ENCODE data around the gene EIF4G3. TPM values are rescaled to one million over a fixed set of nuclear protein-coding genes. Genes with fewer than 3 reads are reported as not detected.

Gene EIF4G3
- polyA plus RNA-seq, 1 donor (not counting 4 experiments of a cell fraction or from before 2014, with no cell fraction given), result 44.6 TPM

GRCh38 chr1:20936621-20937020, 240.1 kb downstream of the EIF4G3 start:
- Histone ChIP-seq H4K20me1 (ENCODE audit: control insufficient read depth, extremely low read depth, insufficient read depth, low read length) (no peaks in the 10 kb centered on the region), H3K9me3 (ENCODE audit: control insufficient read depth, low read depth, low read length) (no peaks in the 10 kb centered on the region), H2AFZ (ENCODE audit: control insufficient read depth, low read length) (no peak overlapping the region), H3K4me1 (ENCODE audit: control insufficient read depth, extremely low read depth, insufficient read depth, low read length) (no peaks in the 10 kb centered on the region), H3K9me1 (ENCODE audit: control insufficient read depth, extremely low read depth, insufficient read depth, low read length) (peaks cover 2% of the 10 kb centered on the region), H3K27me3 (ENCODE audit: control insufficient read depth, extremely low read depth, insufficient read depth, low read length) (no peaks in the 10 kb centered on the region), H3K4me2 (ENCODE audit: control insufficient read depth, extremely low read depth, insufficient read depth, low read depth, low read length) (no peak overlapping the region), H3K36me3 (ENCODE audit: control insufficient read depth in 2 of 2, extremely low read depth in 1 of 2, insufficient read depth in 2 of 2, low read length in 2 of 2) (peaks cover 1 to 3% of the 10 kb centered on the region in 2 experiments), H3K4me3 (ENCODE audit: control insufficient read depth in 2 of 3, extremely low read depth in 1 of 3, insufficient read depth in 2 of 3, low read depth in 1 of 3, low read length in 3 of 3) (no peak overlapping the region), H3K27ac (ENCODE audit: control insufficient read depth, insufficient read depth, low read length) (no peak overlapping the region), H3K9ac (ENCODE audit: control insufficient read depth, extremely low read depth, insufficient read depth, low read length) (no peak overlapping the region), H3K79me2 (ENCODE audit: control insufficient read depth, insufficient read depth, low read length) (no peaks in the 10 kb centered on the region)
- DNase-seq (ENCODE audit: low read depth, low spot score) (no peak), FAIRE-seq (no peak)
- TF ChIP-seq, protein P1, sequence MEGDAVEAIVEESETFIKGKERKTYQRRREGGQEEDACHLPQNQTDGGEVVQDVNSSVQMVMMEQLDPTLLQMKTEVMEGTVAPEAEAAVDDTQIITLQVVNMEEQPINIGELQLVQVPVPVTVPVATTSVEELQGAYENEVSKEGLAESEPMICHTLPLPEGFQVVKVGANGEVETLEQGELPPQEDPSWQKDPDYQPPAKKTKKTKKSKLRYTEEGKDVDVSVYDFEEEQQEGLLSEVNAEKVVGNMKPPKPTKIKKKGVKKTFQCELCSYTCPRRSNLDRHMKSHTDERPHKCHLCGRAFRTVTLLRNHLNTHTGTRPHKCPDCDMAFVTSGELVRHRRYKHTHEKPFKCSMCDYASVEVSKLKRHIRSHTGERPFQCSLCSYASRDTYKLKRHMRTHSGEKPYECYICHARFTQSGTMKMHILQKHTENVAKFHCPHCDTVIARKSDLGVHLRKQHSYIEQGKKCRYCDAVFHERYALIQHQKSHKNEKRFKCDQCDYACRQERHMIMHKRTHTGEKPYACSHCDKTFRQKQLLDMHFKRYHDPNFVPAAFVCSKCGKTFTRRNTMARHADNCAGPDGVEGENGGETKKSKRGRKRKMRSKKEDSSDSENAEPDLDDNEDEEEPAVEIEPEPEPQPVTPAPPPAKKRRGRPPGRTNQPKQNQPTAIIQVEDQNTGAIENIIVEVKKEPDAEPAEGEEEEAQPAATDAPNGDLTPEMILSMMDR (optimal IDR thresholded peaks at IDR 0.05 in 1 of 3, IDR thresholded peaks at IDR 0.05 in 1 of 3, conservative IDR thresholded peaks at IDR 0.05 in 1 of 3; ENCODE audit: extremely low read depth in 1 of 3, insufficient read depth in 2 of 3, low read length in 3 of 3), result no peak
- no peak for TF ChIP-seq EZH2 (IDR thresholded peaks at IDR 0.05; ENCODE audit: low read length)
- dilution Hi-C loops (cut with MboI; ENCODE audit: extremely low pct_ligation_motif_present, low sequenced_read_pairs), result no loop called here

DNA sequence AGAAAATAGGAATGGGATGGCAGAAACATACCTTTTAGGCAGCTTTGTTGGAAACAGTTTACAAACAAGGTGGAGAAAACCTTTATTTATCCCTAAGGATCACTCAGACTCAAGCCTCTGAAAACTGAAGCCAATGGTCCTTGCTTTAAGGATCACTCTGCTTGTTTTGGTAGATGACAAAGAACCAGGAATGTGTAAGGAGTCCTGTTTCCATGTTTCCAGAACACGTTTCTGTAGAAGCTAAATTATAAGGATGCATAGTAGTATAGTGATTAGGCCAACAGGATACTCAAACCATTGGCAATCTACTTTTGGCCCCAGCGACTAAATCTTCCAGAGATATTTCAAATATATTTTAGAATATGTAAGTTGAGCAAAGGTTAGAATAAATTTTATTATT, 240.5 kb downstream of the EIF4G3 start:
- Histone ChIP-seq H3K4me2 (ENCODE audit: control insufficient read depth, extremely low read depth, insufficient read depth, low read depth, low read length) (no peak overlapping the region), H3K4me3 (ENCODE audit: control insufficient read depth in 2 of 3, extremely low read depth in 1 of 3, insufficient read depth in 2 of 3, low read depth in 1 of 3, low read length in 3 of 3) (no peak overlapping the region), H3K79me2 (ENCODE audit: control insufficient read depth, insufficient read depth, low read length) (no peaks in the 10 kb centered on the region), H4K20me1 (ENCODE audit: control insufficient read depth, extremely low read depth, insufficient read depth, low read length) (no peaks in the 10 kb centered on the region), H3K9me3 (ENCODE audit: control insufficient read depth, low read depth, low read length) (no peaks in the 10 kb centered on the region), H3K9me1 (ENCODE audit: control insufficient read depth, extremely low read depth, insufficient read depth, low read length) (peaks cover 2% of the 10 kb centered on the region), H3K27me3 (ENCODE audit: control insufficient read depth, extremely low read depth, insufficient read depth, low read length) (no peaks in the 10 kb centered on the region), H3K36me3 (ENCODE audit: control insufficient read depth in 2 of 2, extremely low read depth in 1 of 2, insufficient read depth in 2 of 2, low read length in 2 of 2) (peaks cover 1 to 3% of the 10 kb centered on the region in 2 experiments), H3K27ac (ENCODE audit: control insufficient read depth, insufficient read depth, low read length) (no peak overlapping the region), H3K9ac (ENCODE audit: control insufficient read depth, extremely low read depth, insufficient read depth, low read length) (no peak overlapping the region), H3K4me1 (ENCODE audit: control insufficient read depth, extremely low read depth, insufficient read depth, low read length) (no peaks in the 10 kb centered on the region), H2AFZ (ENCODE audit: control insufficient read depth, low read length) (no peak overlapping the region)
- FAIRE-seq, result no peak
- DNase-seq (ENCODE audit: low read depth, low spot score), result no peak
- dilution Hi-C loops (cut with MboI; ENCODE audit: extremely low pct_ligation_motif_present, low sequenced_read_pairs), result no loop called here
- TF ChIP-seq, protein P1 (optimal IDR thresholded peaks at IDR 0.05 in 1 of 3, IDR thresholded peaks at IDR 0.05 in 1 of 3, conservative IDR thresholded peaks at IDR 0.05 in 1 of 3; ENCODE audit: extremely low read depth in 1 of 3, insufficient read depth in 2 of 3, low read length in 3 of 3), result no peak
- TF ChIP-seq EZH2 (IDR thresholded peaks at IDR 0.05; ENCODE audit: low read length), result no peak
